Activated CD4-positive, alpha-beta T cell treated with anti-CD3 and anti-CD28 coated beads for 48 hours (primary cell): ENCODE data around the gene TPRX2.
A peak's percentile ranks its signal among the peaks of the same experiment; 100 is the strongest.
"Not testable (repeated sequence)": the region's sequence is repeated elsewhere in the genome, so short reads cannot be mapped to it uniquely, and the experiment has no call there.

ENCODE experiments used
- DNase-seq: peaks from one replicate; pipeline ENCODE4 v3.0.0-alpha.2; 2020

TPRX2 gene

GRCh38 chr19:47863514-47863936 is 4.5 kb downstream of the TPRX2 start:
- DNase-seq: peak; percentile 93

GRCh38 chr19:47865166-47865565 is 6.1 kb downstream of the TPRX2 start:
- DNase-seq: no peak

- no peak for DNase-seq
These were observed 19.9 kb downstream of the TPRX2 start for GRCh38 chr19:47878906-47879305.

- DNase-seq: not testable (repeated sequence)
These were observed 20.4 kb downstream of the TPRX2 start for GRCh38 chr19:47879385-47879784.

GRCh38 chr19:47881757-47882156 is 22.7 kb downstream of the TPRX2 start:
- DNase-seq: no peak

- no peak for DNase-seq
These were observed 23.9 kb downstream of the TPRX2 start for GRCh38 chr19:47882890-47883289.

- no peak for DNase-seq
These were observed 26.0 kb downstream of the TPRX2 start for GRCh38 chr19:47885067-47885463.

- no peak for DNase-seq
These were observed 27.1 kb downstream of the TPRX2 start, which contains the start of gene SULT2A1 for GRCh38 chr19:47886010-47886559. Gene SULT2A1 (minus strand): TSS chr19:47886315. CDS start chr19:47886257, 58 bp downstream.

- no peak for DNase-seq
These were observed 32.0 kb downstream of the TPRX2 start for GRCh38 chr19:47890865-47891621.

- DNase-seq: no peak
These were observed 32.5 kb downstream of the TPRX2 start for GRCh38 chr19:47891622-47891922.

GRCh38 chr19:47891923-47892666 is 33.1 kb downstream of the TPRX2 start:
- no peak for DNase-seq

GRCh38 chr19:47895165-47895782 is 36.2 kb downstream of the TPRX2 start:
- DNase-seq: no peak

- DNase-seq: no peak
These were observed 37.0 kb downstream of the TPRX2 start for GRCh38 chr19:47896019-47896418.

- no peak for DNase-seq
These were observed 37.7 kb downstream of the TPRX2 start for GRCh38 chr19:47896773-47897172.

- DNase-seq: no peak
These were observed 38.8 kb downstream of the TPRX2 start for GRCh38 chr19:47897861-47898260.

GRCh38 chr19:47899335-47899734 is 40.3 kb downstream of the TPRX2 start:
- DNase-seq: no peak

GRCh38 chr19:47901370-47901769 is 42.3 kb downstream of the TPRX2 start:
- DNase-seq: no peak

GRCh38 chr19:47909350-47909749 is 50.3 kb downstream of the TPRX2 start:
- peak; percentile 85 for DNase-seq

- DNase-seq: not testable (repeated sequence)
These were observed 51.2 kb downstream of the TPRX2 start for GRCh38 chr19:47910191-47910590.
